ENCODE measurements around the gene SNX30. TPM values are rescaled to one million over a fixed set of nuclear protein-coding genes. Genes with fewer than 3 reads are reported as not detected.

The SNX30 gene
- total and polyA plus RNA-seq, 2 experiments from 2014 or later = 6.4 to 29.1 TPM

- H3K4me3 ChIP-seq = no peak overlapping the region
- H4K20me1 ChIP-seq (ENCODE audit: insufficient read depth, poor library complexity, severe bottlenecking) = no peaks in the 10 kb centered on the region
- no peaks in the 10 kb centered on the region for H3K9me3 ChIP-seq (ENCODE audit: low read depth)
- H3K27ac ChIP-seq = no peak overlapping the region
- no peaks in the 10 kb centered on the region for H3K4me1 ChIP-seq (ENCODE audit: insufficient read depth)
- no peaks in the 10 kb centered on the region for H3K9me2 ChIP-seq (replicated peaks; ENCODE audit: insufficient read depth)
- no peaks in the 10 kb centered on the region for H3K79me2 ChIP-seq
- no peaks in the 10 kb centered on the region for H3K27me3 ChIP-seq
- H3K36me3 ChIP-seq (replicated peaks; ENCODE audit: insufficient read depth, low read depth) = no peaks in the 10 kb centered on the region
- no peak for TF ChIP-seq CTCF (IDR thresholded peaks at IDR 0.05; ENCODE audit: poor library complexity)
- TF ChIP-seq EZH2phosphoT487 (IDR thresholded peaks at IDR 0.05; ENCODE audit: low read depth, severe bottlenecking, unreplicated experiment) = no peak
- no peak for TF ChIP-seq EZH2 (IDR thresholded peaks at IDR 0.05; ENCODE audit: borderline replicate concordance)
- DNase-seq (ENCODE audit: low spot score) = no peak
- H3K4me2 ChIP-seq = no peak overlapping the region
- WGBS (ENCODE audit: low lambda C conversion rate, missing lambda C conversion rate) = 69% methylated on average over 13 of the region's 13 CpGs
- H2AFZ ChIP-seq = no peak overlapping the region
Measured at GRCh38 chr9:112852741-112853504, 102.4 kb downstream of the SNX30 start.

GRCh38 chr9:112853882-112854585 is 103.5 kb downstream of the SNX30 start:
- TF ChIP-seq CTCF (IDR thresholded peaks at IDR 0.05; ENCODE audit: poor library complexity) = no peak
- TF ChIP-seq EZH2 (IDR thresholded peaks at IDR 0.05; ENCODE audit: borderline replicate concordance) = no peak
- no peak for TF ChIP-seq EZH2phosphoT487 (IDR thresholded peaks at IDR 0.05; ENCODE audit: low read depth, severe bottlenecking, unreplicated experiment)
- Histone ChIP-seq H3K4me1 (ENCODE audit: insufficient read depth) (no peaks in the 10 kb centered on the region), H3K4me3 (no peak overlapping the region), H3K9me3 (ENCODE audit: low read depth) (no peaks in the 10 kb centered on the region), H3K27me3 (no peaks in the 10 kb centered on the region), H3K4me2 (no peak overlapping the region), H3K27ac (no peak overlapping the region), H3K79me2 (no peaks in the 10 kb centered on the region), H3K36me3 (replicated peaks; ENCODE audit: insufficient read depth, low read depth) (no peaks in the 10 kb centered on the region), H2AFZ (no peak overlapping the region), H4K20me1 (ENCODE audit: insufficient read depth, poor library complexity, severe bottlenecking) (no peaks in the 10 kb centered on the region), H3K9me2 (replicated peaks; ENCODE audit: insufficient read depth) (no peaks in the 10 kb centered on the region)
- 86% methylated on average over 13 of the region's 13 CpGs for WGBS (ENCODE audit: low lambda C conversion rate, missing lambda C conversion rate)
- DNase-seq (ENCODE audit: low spot score) = no peak

- Histone ChIP-seq H3K4me3 (no peak overlapping the region), H3K27me3 (no peaks in the 10 kb centered on the region), H3K79me2 (no peaks in the 10 kb centered on the region), H3K9me3 (ENCODE audit: low read depth) (no peaks in the 10 kb centered on the region), H3K4me2 (no peak overlapping the region), H3K9me2 (replicated peaks; ENCODE audit: insufficient read depth) (no peaks in the 10 kb centered on the region), H4K20me1 (ENCODE audit: insufficient read depth, poor library complexity, severe bottlenecking) (no peaks in the 10 kb centered on the region), H3K36me3 (replicated peaks; ENCODE audit: insufficient read depth, low read depth) (no peaks in the 10 kb centered on the region), H2AFZ (no peak overlapping the region), H3K4me1 (ENCODE audit: insufficient read depth) (no peaks in the 10 kb centered on the region), H3K27ac (no peak overlapping the region)
- TF ChIP-seq EZH2phosphoT487 (IDR thresholded peaks at IDR 0.05; ENCODE audit: low read depth, severe bottlenecking, unreplicated experiment) = no peak
- TF ChIP-seq CTCF (IDR thresholded peaks at IDR 0.05; ENCODE audit: poor library complexity) = no peak
- no peak for TF ChIP-seq EZH2 (IDR thresholded peaks at IDR 0.05; ENCODE audit: borderline replicate concordance)
- DNase-seq (ENCODE audit: low spot score) = no peak
- 94% methylated on average over 10 of the region's 10 CpGs for WGBS (ENCODE audit: low lambda C conversion rate, missing lambda C conversion rate)
Measured at GRCh38 chr9:112854657-112855056, 104.1 kb downstream of the SNX30 start.

Measured in hepatocyte (in vitro differentiated cells).